GM12878 (cell line): Measurements from ENCODE around the gene ITIH1. TPM values are rescaled to one million over a fixed set of nuclear protein-coding genes. Genes with fewer than 3 reads are reported as not detected.

Experiments used
- ATAC-seq: fragments of 200-7000 bp; cut with Tn5 transposase; 3 replicates; pipeline ENCODE4 v1.9.1; 2020; ENCODE audit warnings: mild to moderate bottlenecking, moderate library complexity
- BruUV-seq: library from RNA; stranded (reverse); fragments of 400-500 nt; replicated peaks from 2 replicates; lab custom pipeline; 2021; lab: Mats Ljungman, UMichigan
- CTCF ChIA-PET: fragments of 300-600 bp; sonication (Branson Sonifier 250); formaldehyde crosslinking; extraction: SDS; loops from one replicate; lab custom pipeline; 2021; ENCODE audit warnings: inconsistent platforms; lab: Yijun Ruan, JAX
- POLR2A ChIA-PET: fragments of 350-600 bp; formaldehyde crosslinking; extraction: SDS; loops from one replicate; lab custom pipeline; 2021; ENCODE audit warnings: inconsistent platforms; lab: Charles Lee
- RAD21 ChIA-PET: fragments of 300-600 bp; sonication (Branson Sonifier 250); formaldehyde crosslinking; loops from one replicate; lab custom pipeline; 2023; ENCODE audit warnings: antibody characterized with exemption; ENCODE audit not compliant: unreplicated experiment; lab: Charles Lee
- SMC1A ChIA-PET: fragments of 300-600 bp; sonication (Branson Sonifier 250); formaldehyde crosslinking; loops from one replicate; lab custom pipeline; 2023; ENCODE audit not compliant: unreplicated experiment, uncharacterized antibody; lab: Charles Lee
- DNase-seq: peaks from one replicate; pipeline ENCODE4 v3.0.0-alpha.2; 2011; ENCODE audit warnings: low read depth, low spot score
- FAIRE-seq: peaks from 3 replicates; lab custom pipeline; 2011; peaks lifted over from hg19 to GRCh38; lab: Jason Lieb, UNC
- H2AFZ ChIP-seq: 2 replicates; pipeline ENCODE4 v1.6.0; 2011; ENCODE audit warnings: low read depth, low read length, control low read depth; ENCODE audit not compliant: control insufficient read depth
- H3K27ac ChIP-seq: 2 replicates; pipeline ENCODE4 v1.5.1; 2011; ENCODE audit warnings: control low read depth; ENCODE audit not compliant: control insufficient read depth, insufficient read depth
- H3K27me3 ChIP-seq, 2 experiments: replicated peaks in 1 of 2; 2 replicates each; pipeline versions ENCODE4 v1.6.0 to v1.6.1; 2011; ENCODE audit warnings: low read length in 1 of 2; ENCODE audit not compliant: control insufficient read depth in 2 of 2, insufficient read depth in 2 of 2
- H3K36me3 ChIP-seq, 2 experiments: 2 replicates each; pipeline ENCODE4 v1.5.1; 2011; ENCODE audit warnings: low read length in 1 of 2; ENCODE audit not compliant: control insufficient read depth in 2 of 2, insufficient read depth in 2 of 2
- H3K4me1 ChIP-seq: 2 replicates; pipeline ENCODE4 v1.6.1; 2011; ENCODE audit warnings: mild to moderate bottlenecking, low read length, moderate library complexity, mixed read lengths; ENCODE audit not compliant: control insufficient read depth, insufficient read depth
- H3K4me2 ChIP-seq: 2 replicates; pipeline ENCODE4 v1.6.0; 2011; ENCODE audit warnings: control low read depth; ENCODE audit not compliant: control insufficient read depth, insufficient read depth
- H3K4me3 ChIP-seq: fragments of 200-600 bp; sonication (generic); 2 replicates; pipeline ENCODE4 v1.5.1; 2016
- H3K79me2 ChIP-seq: 2 replicates; pipeline ENCODE4 v1.6.0; 2011; ENCODE audit warnings: low read length; ENCODE audit not compliant: control insufficient read depth, insufficient read depth
- H3K9ac ChIP-seq: 2 replicates; pipeline ENCODE4 v1.8.0; 2011; ENCODE audit warnings: low read length, control low read depth, mixed read lengths; ENCODE audit not compliant: control insufficient read depth, insufficient read depth
- H3K9me3 ChIP-seq: replicated peaks from 3 replicates; pipeline ENCODE4 v1.5.1; 2011; ENCODE audit warnings: mild to moderate bottlenecking, low read length; ENCODE audit not compliant: control insufficient read depth, insufficient read depth
- H4K20me1 ChIP-seq: 2 replicates; pipeline ENCODE4 v1.6.0; 2011; ENCODE audit not compliant: control insufficient read depth, insufficient read depth
- DPF2 ChIP-seq: fragments of 450-650 bp; IDR thresholded peaks from 2 replicates; pipeline ENCODE4 v1.6.1; 2017; ENCODE audit warnings: mild to moderate bottlenecking
- IKZF1 ChIP-seq: fragments of 450-650 bp; conservative IDR thresholded peaks from 2 replicates; pipeline ENCODE4 v1.6.1; 2017; ENCODE audit warnings: antibody characterized with exemption, mild to moderate bottlenecking
- JUND ChIP-seq: IDR thresholded peaks from 2 replicates; pipeline ENCODE4 v1.6.1; 2012; ENCODE audit warnings: low read depth, mild to moderate bottlenecking, low read length, improper control_type of control experiment, moderate library complexity
- KLF5 ChIP-seq: fragments of 450-650 bp; IDR thresholded peaks from 2 replicates; pipeline ENCODE4 v1.6.1; 2014; ENCODE audit warnings: mild to moderate bottlenecking; ENCODE audit not compliant: partially characterized antibody
- NR2F1 ChIP-seq: fragments of 450-650 bp; conservative IDR thresholded peaks from 2 replicates; pipeline ENCODE4 v1.6.1; 2017; ENCODE audit warnings: mild to moderate bottlenecking
- SIX5 ChIP-seq: IDR thresholded peaks from 2 replicates; pipeline ENCODE4 v1.6.1; 2011; ENCODE audit warnings: mild to moderate bottlenecking, low read depth, low read length, moderate library complexity; ENCODE audit not compliant: severe bottlenecking
- SP1 ChIP-seq: IDR thresholded peaks from one replicate; pipeline ENCODE4 v1.6.1; 2011; ENCODE audit warnings: low read depth, low read length
- ZNF207 ChIP-seq: fragments of 450-650 bp; IDR thresholded peaks from 2 replicates; pipeline ENCODE4 v1.6.1; 2014; ENCODE audit warnings: antibody characterized with exemption, mild to moderate bottlenecking, borderline replicate concordance
- ZNF384 ChIP-seq: IDR thresholded peaks from 2 replicates; pipeline ENCODE4 v1.6.1; 2012; ENCODE audit warnings: low read depth, mild to moderate bottlenecking, low read length, improper control_type of control experiment, borderline replicate concordance
- ZSCAN29 ChIP-seq: fragments of 450-650 bp; IDR thresholded peaks from 2 replicates; pipeline ENCODE4 v1.6.1; 2017; ENCODE audit warnings: mild to moderate bottlenecking, moderate library complexity
- WGBS: methylation state at CpG from one replicate; pipeline ENCODE4 v1.1.6; 2016; ENCODE audit warnings: low lambda C conversion rate; ENCODE audit not compliant: insufficient replicate concordance, insufficient coverage; ENCODE audit errors: missing lambda C conversion rate; 5-methylcytosine and 5-hydroxymethylcytosine counted together
- in situ Hi-C: fragments of 300-500 bp; cut with MboI; formaldehyde crosslinking; loops from 9 replicates; pipeline ENCODE4 v1.14.3; 2018; ENCODE audit warnings: mixed read lengths
- intact Hi-C: fragments of 100-400 bp; cut with micrococcal nuclease; formaldehyde crosslinking; loops from one replicate; pipeline ENCODE4 v1.14.2; 2022; ENCODE audit not compliant: unreplicated experiment
- polyA plus RNA-seq, 11 experiments: library from polyadenylated mRNA; depleted of rRNA in 4 of 11; unstranded in 6 of 11; stranded (reverse) in 5 of 11; fragments of >200 nt; fragmentation: Nextera tagmentation in 4 of 11; fragmentation: Illumina TruSeq in 1 of 11; extraction: Ambion mirVana in 4 of 11; extraction: Trizol in 1 of 11; gene quantifications; 1 replicate in 1 of 11; 2 replicates in 10 of 11; pipeline versions ENCODE4 v1.2.1 to v1.2.3, GENCODE V29; 2011 to 2016; ENCODE audit warnings: inconsistent platforms in 2 of 11, missing spikeins in 2 of 11, low read depth in 1 of 11
- total RNA-seq, 4 experiments: library from RNA; depleted of rRNA in 3 of 4; stranded (reverse); fragments of >200 nt in 3 of 4; fragmentation: Illumina TruSeq in 1 of 4; extraction: Trizol in 1 of 4; gene quantifications; 2 replicates each; pipeline versions ENCODE4 v1.2.1 to v1.2.3, GENCODE V29; 2013 to 2021
- TF ChIP-seq, protein P1 (sequence below): fragments of 450-650 bp; IDR thresholded peaks from 2 replicates; pipeline ENCODE4 v1.6.1; 2017; ENCODE audit warnings: mild to moderate bottlenecking, low read depth, inconsistent platforms; ENCODE audit not compliant: poor library complexity, severe bottlenecking
- TF ChIP-seq, protein P2 (sequence below): IDR thresholded peaks from 2 replicates; pipeline ENCODE4 v1.6.1; 2011; ENCODE audit warnings: borderline replicate concordance, low read depth, mild to moderate bottlenecking, moderate library complexity, mixed read lengths, low read length; ENCODE audit not compliant: insufficient read depth; ENCODE audit errors: extremely low read length
- TF ChIP-seq, protein P3 (sequence below): fragments of 450-650 bp; IDR thresholded peaks from 2 replicates; pipeline ENCODE4 v1.6.1; 2017; ENCODE audit warnings: mild to moderate bottlenecking
- TF ChIP-seq, protein P4 (sequence below): fragments of 450-650 bp; IDR thresholded peaks from 2 replicates; pipeline ENCODE4 v1.6.1; 2017; ENCODE audit warnings: mild to moderate bottlenecking, moderate library complexity

Gene ITIH1
- total and polyA plus RNA-seq, 10 of the 15 experiments (the other 5 are each of a cell fraction or from before 2014, with no cell fraction given) = 0.33 to 0.64 (median 0.44) TPM; not detected in 7

DNA sequence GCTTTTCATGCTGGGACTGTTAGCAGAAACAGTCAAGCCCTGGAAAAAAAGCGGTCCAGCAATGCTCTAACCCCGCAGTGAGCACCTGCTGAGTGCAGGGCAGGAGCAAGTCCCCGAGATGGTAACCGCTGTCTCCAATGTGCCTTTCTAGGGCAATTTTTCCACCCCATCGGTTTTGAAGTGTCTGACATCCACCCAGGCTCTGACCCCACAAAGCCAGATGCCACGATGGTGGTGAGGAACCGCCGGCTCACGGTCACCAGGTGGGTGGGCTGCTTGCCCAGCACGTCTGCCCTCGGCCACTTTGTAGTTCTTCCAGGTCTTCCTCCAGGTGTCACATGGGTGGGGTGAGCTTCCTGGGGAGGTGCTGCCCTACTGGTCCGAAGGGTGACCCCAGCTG lies 14.0 kb downstream of the ITIH1 start:
- DNase-seq = no peak
- Histone ChIP-seq H3K4me2 (no peak overlapping the region), H3K79me2 (no peaks in the 10 kb centered on the region), H3K9me3 (no peaks in the 10 kb centered on the region), H3K9ac (no peak overlapping the region), H3K27me3 (no peaks in the 10 kb centered on the region; a peak in 1 of 4 replicates), H2AFZ (no peak overlapping the region), H3K36me3 (no peaks in the 10 kb centered on the region), H3K4me3 (no peak overlapping the region), H3K27ac (no peak overlapping the region), H4K20me1 (no peaks in the 10 kb centered on the region), H3K4me1 (no peaks in the 10 kb centered on the region)
- intact Hi-C loops (no loop called here), in situ Hi-C loops (no loop called here)
- ATAC-seq = no peak
- WGBS = 30% methylated on average over 12 of the region's 12 CpGs
- SMC1A ChIA-PET = no interaction called here
- no peak for FAIRE-seq
- RAD21 ChIA-PET = no interaction called here
- CTCF ChIA-PET = interaction anchor here (1.0 kb wide), 1 partner anchor 29 kb away, joined by 6 read pairs; no protein-coding TSS in a partner anchor
- POLR2A ChIA-PET = interaction anchor here (0.6 kb wide), 1 partner anchor 20 kb away, joined by 4 read pairs; no protein-coding TSS in a partner anchor
- no TSS peak for BruUV-seq
- TF ChIP-seq, protein P1, sequence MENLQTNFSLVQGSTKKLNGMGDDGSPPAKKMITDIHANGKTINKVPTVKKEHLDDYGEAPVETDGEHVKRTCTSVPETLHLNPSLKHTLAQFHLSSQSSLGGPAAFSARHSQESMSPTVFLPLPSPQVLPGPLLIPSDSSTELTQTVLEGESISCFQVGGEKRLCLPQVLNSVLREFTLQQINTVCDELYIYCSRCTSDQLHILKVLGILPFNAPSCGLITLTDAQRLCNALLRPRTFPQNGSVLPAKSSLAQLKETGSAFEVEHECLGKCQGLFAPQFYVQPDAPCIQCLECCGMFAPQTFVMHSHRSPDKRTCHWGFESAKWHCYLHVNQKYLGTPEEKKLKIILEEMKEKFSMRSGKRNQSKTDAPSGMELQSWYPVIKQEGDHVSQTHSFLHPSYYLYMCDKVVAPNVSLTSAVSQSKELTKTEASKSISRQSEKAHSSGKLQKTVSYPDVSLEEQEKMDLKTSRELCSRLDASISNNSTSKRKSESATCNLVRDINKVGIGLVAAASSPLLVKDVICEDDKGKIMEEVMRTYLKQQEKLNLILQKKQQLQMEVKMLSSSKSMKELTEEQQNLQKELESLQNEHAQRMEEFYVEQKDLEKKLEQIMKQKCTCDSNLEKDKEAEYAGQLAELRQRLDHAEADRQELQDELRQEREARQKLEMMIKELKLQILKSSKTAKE = no peak
- no peak for TF ChIP-seq DPF2
- TF ChIP-seq KLF5 = no peak
- TF ChIP-seq, protein P2, sequence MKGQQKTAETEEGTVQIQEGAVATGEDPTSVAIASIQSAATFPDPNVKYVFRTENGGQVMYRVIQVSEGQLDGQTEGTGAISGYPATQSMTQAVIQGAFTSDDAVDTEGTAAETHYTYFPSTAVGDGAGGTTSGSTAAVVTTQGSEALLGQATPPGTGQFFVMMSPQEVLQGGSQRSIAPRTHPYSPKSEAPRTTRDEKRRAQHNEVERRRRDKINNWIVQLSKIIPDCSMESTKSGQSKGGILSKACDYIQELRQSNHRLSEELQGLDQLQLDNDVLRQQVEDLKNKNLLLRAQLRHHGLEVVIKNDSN = no peak
- TF ChIP-seq IKZF1 = no peak
- TF ChIP-seq ZSCAN29 = no peak
- TF ChIP-seq SIX5 = no peak
- TF ChIP-seq NR2F1 = no peak
- TF ChIP-seq ZNF207 = no peak
- no peak for TF ChIP-seq JUND
- no peak for TF ChIP-seq SP1
- no peak for TF ChIP-seq ZNF384
- TF ChIP-seq, protein P3, sequence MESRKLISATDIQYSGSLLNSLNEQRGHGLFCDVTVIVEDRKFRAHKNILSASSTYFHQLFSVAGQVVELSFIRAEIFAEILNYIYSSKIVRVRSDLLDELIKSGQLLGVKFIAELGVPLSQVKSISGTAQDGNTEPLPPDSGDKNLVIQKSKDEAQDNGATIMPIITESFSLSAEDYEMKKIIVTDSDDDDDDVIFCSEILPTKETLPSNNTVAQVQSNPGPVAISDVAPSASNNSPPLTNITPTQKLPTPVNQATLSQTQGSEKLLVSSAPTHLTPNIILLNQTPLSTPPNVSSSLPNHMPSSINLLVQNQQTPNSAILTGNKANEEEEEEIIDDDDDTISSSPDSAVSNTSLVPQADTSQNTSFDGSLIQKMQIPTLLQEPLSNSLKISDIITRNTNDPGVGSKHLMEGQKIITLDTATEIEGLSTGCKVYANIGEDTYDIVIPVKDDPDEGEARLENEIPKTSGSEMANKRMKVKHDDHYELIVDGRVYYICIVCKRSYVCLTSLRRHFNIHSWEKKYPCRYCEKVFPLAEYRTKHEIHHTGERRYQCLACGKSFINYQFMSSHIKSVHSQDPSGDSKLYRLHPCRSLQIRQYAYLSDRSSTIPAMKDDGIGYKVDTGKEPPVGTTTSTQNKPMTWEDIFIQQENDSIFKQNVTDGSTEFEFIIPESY = no peak
- TF ChIP-seq, protein P4, sequence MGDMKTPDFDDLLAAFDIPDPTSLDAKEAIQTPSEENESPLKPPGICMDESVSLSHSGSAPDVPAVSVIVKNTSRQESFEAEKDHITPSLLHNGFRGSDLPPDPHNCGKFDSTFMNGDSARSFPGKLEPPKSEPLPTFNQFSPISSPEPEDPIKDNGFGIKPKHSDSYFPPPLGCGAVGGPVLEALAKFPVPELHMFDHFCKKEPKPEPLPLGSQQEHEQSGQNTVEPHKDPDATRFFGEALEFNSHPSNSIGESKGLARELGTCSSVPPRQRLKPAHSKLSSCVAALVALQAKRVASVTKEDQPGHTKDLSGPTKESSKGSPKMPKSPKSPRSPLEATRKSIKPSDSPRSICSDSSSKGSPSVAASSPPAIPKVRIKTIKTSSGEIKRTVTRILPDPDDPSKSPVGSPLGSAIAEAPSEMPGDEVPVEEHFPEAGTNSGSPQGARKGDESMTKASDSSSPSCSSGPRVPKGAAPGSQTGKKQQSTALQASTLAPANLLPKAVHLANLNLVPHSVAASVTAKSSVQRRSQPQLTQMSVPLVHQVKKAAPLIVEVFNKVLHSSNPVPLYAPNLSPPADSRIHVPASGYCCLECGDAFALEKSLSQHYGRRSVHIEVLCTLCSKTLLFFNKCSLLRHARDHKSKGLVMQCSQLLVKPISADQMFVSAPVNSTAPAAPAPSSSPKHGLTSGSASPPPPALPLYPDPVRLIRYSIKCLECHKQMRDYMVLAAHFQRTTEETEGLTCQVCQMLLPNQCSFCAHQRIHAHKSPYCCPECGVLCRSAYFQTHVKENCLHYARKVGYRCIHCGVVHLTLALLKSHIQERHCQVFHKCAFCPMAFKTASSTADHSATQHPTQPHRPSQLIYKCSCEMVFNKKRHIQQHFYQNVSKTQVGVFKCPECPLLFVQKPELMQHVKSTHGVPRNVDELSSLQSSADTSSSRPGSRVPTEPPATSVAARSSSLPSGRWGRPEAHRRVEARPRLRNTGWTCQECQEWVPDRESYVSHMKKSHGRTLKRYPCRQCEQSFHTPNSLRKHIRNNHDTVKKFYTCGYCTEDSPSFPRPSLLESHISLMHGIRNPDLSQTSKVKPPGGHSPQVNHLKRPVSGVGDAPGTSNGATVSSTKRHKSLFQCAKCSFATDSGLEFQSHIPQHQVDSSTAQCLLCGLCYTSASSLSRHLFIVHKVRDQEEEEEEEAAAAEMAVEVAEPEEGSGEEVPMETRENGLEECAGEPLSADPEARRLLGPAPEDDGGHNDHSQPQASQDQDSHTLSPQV = no peak
